Mesodermal cell (in vitro differentiated cells): ENCODE data around the gene DUS2. TPM values are rescaled to one million over a fixed set of nuclear protein-coding genes. Genes with fewer than 3 reads are reported as not detected.

Source experiments
- H3K27ac ChIP-seq: 2 replicates; pipeline ENCODE4 v1.7.0; 2013; ENCODE audit warnings: mild to moderate bottlenecking, low read depth, low read length, moderate library complexity; ENCODE audit not compliant: severe bottlenecking
- H3K36me3 ChIP-seq: 2 replicates; pipeline ENCODE4 v1.7.1; 2013; ENCODE audit warnings: mild to moderate bottlenecking, low read length, moderate library complexity; ENCODE audit not compliant: control insufficient read depth, insufficient read depth
- H3K4me1 ChIP-seq: one replicate; pipeline ENCODE4 v1.7.1; 2013; ENCODE audit warnings: mild to moderate bottlenecking, low read length; ENCODE audit not compliant: insufficient read depth, control insufficient read depth, poor library complexity, severe bottlenecking
- H3K4me3 ChIP-seq: 2 replicates; pipeline ENCODE4 v1.7.0; 2013; ENCODE audit warnings: low read length, control low read depth, mild to moderate bottlenecking; ENCODE audit not compliant: insufficient read depth, poor library complexity, severe bottlenecking; ENCODE audit errors: extremely low read depth
- H3K9me3 ChIP-seq: 2 replicates; pipeline ENCODE4 v1.7.1; 2013; ENCODE audit warnings: mild to moderate bottlenecking, low read length, moderate library complexity; ENCODE audit not compliant: control insufficient read depth
- WGBS, 2 experiments: methylation state at CpG; one replicate each; pipeline ENCODE4 v1.1.5; 2013; ENCODE audit warnings: missing lambda C conversion rate in 2 of 2; ENCODE audit not compliant: insufficient coverage in 2 of 2; 5-methylcytosine and 5-hydroxymethylcytosine counted together
- polyA plus RNA-seq, 2 experiments: library from polyadenylated mRNA; stranded (reverse); fragments of 50-300 nt; gene quantifications; one replicate each; pipeline ENCODE4 v1.2.3, GENCODE V29; 2013

DUS2 gene
- polyA plus RNA-seq (2013, experiment 1 of 2), result 11.5 TPM
- 12.4 TPM for polyA plus RNA-seq (2013, experiment 2 of 2)

DNA sequence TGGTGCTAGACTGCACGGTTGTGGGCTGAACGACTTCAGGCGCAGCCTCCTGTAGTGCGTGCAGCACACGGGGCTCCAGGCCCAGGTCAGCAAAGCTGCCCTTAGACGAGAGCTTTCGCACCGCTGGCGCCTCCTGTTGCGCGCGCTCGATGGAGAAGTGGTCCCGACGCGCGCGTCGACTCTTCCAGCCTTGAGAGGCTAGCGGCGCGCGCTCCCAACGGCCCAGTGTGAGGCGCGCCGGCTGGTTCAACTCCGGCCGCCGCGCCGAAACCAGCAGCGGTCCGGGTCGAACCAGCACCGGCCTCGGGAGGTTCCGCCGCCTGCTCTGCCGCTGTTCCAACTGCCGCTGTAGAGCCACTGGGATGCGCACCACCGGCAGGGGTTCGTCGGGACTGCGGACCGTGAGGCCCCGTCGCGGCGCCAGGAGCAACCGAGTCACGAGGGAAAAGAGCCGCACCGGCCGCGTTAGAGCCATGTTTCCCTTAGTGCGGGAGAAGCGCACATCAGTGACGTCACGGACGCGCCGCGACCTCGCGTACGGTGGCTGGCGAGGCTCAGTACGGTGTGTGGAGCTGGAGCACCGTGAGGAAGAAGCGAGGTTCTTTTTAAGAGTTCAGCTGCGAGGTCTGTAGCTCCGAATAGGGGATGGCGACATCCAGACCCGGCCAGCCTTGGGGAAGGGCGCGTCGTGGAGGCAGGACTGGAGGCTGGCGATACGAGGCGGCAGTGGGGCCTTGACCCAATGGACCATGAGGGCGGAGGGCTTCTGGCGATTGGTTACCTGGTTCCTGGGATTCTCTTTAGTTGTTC is at the start of gene DUS2, which contains the start of gene DDX28:
Gene DUS2, plus strand, starts transcription at position 557 of the 810 bp plus-strand sequence. CDS start 14,740 bp downstream, outside the sequence.
Gene DDX28, minus strand, starts transcription at position 505 of the 810 bp plus-strand sequence. Its CDS starts 30 bp downstream, at position 475.
- 0% methylated on average over 75 to 80 of the region's 84 CpGs for WGBS, 2 experiments
- Histone ChIP-seq H3K27ac (peak within 1 kb of the TSS; percentile 84), H3K36me3 (peaks cover 27% of the 10 kb centered on the region), H3K9me3 (no peaks in the 10 kb centered on the region), H3K4me1 (peaks cover 11% of the 10 kb centered on the region), H3K4me3 (peak within 1 kb of the TSS; percentile 89)

DNA sequence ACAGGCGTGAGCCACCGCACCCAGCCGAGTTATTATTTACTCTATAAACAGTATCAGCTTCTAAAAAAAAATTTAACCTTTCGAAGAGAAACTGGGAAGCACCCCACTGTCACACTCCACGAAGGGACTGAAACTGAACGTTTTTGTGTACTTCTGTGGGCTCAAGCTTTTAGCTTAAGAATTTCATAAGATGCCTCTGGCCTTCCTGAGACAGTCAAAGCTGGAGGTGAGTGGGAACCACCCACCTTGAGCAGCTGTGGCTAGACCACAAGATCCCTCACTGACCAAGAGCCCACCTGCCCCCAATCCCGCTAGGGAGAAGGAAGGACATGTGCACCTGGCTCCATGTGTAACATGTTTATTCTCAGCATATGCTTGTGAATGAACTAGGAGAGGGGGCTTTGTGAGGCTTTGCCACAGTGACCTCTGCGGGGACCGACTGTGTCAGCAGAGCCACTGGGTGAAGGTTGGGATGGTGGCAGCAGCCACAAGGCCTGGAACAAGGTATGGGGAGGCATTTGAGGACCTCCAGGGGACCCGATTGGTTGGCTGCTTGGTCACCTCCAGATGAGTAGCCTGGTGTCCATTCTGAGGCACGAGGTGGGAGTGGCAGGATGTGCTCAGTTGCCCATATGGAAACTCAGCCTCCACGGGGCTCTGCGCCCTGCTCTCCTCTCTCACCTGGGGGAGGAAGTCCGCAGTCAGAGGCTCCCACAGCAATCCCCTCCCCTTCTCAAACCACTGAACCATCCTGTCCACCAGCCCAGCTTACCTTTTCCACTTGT is 47.6 kb upstream of the DUS2 start:
- H3K9me3 ChIP-seq, result no peaks in the 10 kb centered on the region
- no peaks in the 10 kb centered on the region for H3K4me1 ChIP-seq
- H3K36me3 ChIP-seq, result no peaks in the 10 kb centered on the region
- no peak overlapping the region for H3K27ac ChIP-seq
- 90% methylated on average over 11 to 12 of the region's 14 CpGs for WGBS, 2 experiments
- H3K4me3 ChIP-seq, result no peak overlapping the region

- H3K27ac ChIP-seq, result no peak overlapping the region
- no peak overlapping the region for H3K4me3 ChIP-seq
- H3K36me3 ChIP-seq, result no peaks in the 10 kb centered on the region
- no peaks in the 10 kb centered on the region for H3K9me3 ChIP-seq
- 86 to 100% methylated on average over 2 of the region's 2 CpGs for WGBS, 2 experiments
- no peaks in the 10 kb centered on the region for H3K4me1 ChIP-seq
These were observed 46.9 kb upstream of the DUS2 start for GRCh38 chr16:67976205-67976604.

GRCh38 chr16:67977005-67977404 is 46.1 kb upstream of the DUS2 start:
- H3K36me3 ChIP-seq, result no peaks in the 10 kb centered on the region
- H3K4me1 ChIP-seq, result no peaks in the 10 kb centered on the region
- no peak overlapping the region for H3K27ac ChIP-seq
- H3K4me3 ChIP-seq, result no peak overlapping the region
- WGBS, 2 experiments, result 52 to 70% methylated on average over 5 of the region's 5 CpGs
- no peaks in the 10 kb centered on the region for H3K9me3 ChIP-seq

- no peak overlapping the region for H3K4me3 ChIP-seq
These were observed 45.4 kb upstream of the DUS2 start for GRCh38 chr16:67977469-67978227.

DNA sequence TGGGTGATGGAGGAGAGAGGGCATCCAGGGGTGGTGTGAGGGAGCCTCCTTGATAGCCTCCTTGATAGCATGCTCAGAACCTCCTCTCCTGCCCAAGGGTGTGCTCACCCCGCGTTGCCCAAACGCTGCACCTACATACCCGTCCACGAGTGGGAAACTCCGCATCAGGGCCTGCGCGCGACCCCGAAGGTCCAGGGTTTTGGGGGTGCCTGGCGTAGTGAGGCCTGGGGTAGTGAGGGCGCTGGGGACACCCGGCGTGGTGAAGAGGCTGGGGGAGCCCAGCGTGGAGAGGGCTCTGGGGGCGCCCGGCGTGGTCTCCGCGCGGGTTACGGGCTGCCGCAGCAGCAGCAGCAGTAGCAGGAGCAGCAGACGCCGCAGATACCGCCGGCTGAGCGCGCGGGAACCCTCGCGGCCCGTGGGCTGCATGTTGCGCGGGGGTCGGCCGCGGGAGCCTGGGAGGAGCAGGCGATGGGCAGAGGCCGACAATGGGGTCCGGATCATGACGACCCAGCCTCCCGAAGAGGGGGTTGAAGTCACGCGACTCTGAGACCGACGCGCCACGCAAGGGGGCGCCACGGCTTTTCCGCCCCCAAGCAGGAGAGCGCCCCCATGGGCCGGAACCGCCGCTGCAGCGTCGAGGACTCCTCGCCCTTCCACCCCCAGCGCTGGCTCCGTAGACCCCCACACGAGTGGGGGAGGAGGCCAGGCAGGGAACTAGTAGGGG is 43.0 kb upstream of the DUS2 start, which contains the start of gene DPEP3:
Gene DPEP3, minus strand, starts transcription at position 545 of the 724 bp plus-strand sequence. Its CDS starts 119 bp downstream, at position 426.
- H3K4me3 ChIP-seq, result no peak within 1 kb of the TSS
- H3K9me3 ChIP-seq, result no peaks in the 10 kb centered on the region
- no peaks in the 10 kb centered on the region for H3K4me1 ChIP-seq
- no peak within 1 kb of the TSS for H3K27ac ChIP-seq
- H3K36me3 ChIP-seq, result no peaks in the 10 kb centered on the region
- 90 to 96% methylated on average over 48 to 62 of the region's 62 CpGs for WGBS, 2 experiments

More at GRCh38 chr16:67977469-67978227, 45.4 kb upstream of the DUS2 start:
- Histone ChIP-seq H3K4me1 (no peaks in the 10 kb centered on the region), H3K27ac (no peak overlapping the region), H3K36me3 (no peaks in the 10 kb centered on the region), H3K9me3 (no peaks in the 10 kb centered on the region)
- 71 to 81% methylated on average over 5 to 6 of the region's 9 CpGs for WGBS, 2 experiments

DNA sequence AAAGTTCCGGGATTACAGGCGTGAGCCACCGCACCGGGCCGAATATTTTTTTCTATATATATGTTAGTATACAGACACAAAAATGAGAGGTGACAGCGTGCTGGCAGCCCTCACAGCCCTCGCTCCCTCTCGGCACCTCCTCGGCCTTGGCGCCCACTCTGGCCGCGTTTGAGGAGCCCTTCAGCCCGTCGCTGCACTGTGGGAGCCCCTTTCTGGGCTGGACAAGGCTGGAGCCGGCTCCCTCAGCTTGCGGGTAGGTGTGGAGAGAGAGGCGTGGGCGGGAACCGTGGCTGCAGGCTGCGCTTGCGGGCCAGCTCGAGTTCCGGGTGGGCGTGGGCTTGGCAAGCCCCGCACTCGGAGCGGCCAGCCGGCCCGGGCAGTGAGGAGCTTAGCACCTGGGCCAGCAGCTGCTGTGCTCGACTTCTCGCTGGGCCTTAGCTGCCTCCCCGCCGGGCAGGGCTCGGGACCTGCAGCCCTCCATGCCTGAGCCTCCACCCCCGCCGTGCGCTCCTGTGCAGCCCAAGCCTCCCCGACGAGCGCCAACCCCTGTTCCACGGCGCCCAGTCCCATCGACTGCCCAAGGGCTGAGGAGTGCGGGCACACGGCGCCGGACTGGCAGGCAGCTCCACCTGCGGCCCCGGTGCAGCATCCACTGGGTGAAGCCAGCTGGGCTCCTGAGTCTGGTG is 40.9 kb upstream of the DUS2 start:
- Histone ChIP-seq H3K9me3 (no peaks in the 10 kb centered on the region), H3K4me1 (no peaks in the 10 kb centered on the region), H3K27ac (no peak overlapping the region), H3K4me3 (no peak overlapping the region), H3K36me3 (no peaks in the 10 kb centered on the region)
- WGBS, 2 experiments, result 95 to 96% methylated on average over 38 to 42 of the region's 49 CpGs

- no peaks in the 10 kb centered on the region for H3K4me1 ChIP-seq
- no peak overlapping the region for H3K27ac ChIP-seq
- 95 to 97% methylated on average over 4 of the region's 5 CpGs for WGBS, 2 experiments
- H3K9me3 ChIP-seq, result no peaks in the 10 kb centered on the region
- H3K36me3 ChIP-seq, result no peaks in the 10 kb centered on the region
- no peak overlapping the region for H3K4me3 ChIP-seq
These were observed 36.1 kb upstream of the DUS2 start for GRCh38 chr16:67986949-67987348.

GRCh38 chr16:67987460-67988160 is 35.5 kb upstream of the DUS2 start:
- no peak overlapping the region for H3K27ac ChIP-seq
- H3K36me3 ChIP-seq, result no peaks in the 10 kb centered on the region
- 91 to 95% methylated on average over 11 of the region's 11 CpGs for WGBS, 2 experiments
- H3K9me3 ChIP-seq, result no peaks in the 10 kb centered on the region
- no peaks in the 10 kb centered on the region for H3K4me1 ChIP-seq
- no peak overlapping the region for H3K4me3 ChIP-seq
